ENCODE measurements around the gene MAML3. TPM values are rescaled to one million over a fixed set of nuclear protein-coding genes. Genes with fewer than 3 reads are reported as not detected.

MAML3 gene
- polyA plus RNA-seq, 12 donors, result 3.9 to 17.0 (median 4.6) TPM; not detected in 1

DNA sequence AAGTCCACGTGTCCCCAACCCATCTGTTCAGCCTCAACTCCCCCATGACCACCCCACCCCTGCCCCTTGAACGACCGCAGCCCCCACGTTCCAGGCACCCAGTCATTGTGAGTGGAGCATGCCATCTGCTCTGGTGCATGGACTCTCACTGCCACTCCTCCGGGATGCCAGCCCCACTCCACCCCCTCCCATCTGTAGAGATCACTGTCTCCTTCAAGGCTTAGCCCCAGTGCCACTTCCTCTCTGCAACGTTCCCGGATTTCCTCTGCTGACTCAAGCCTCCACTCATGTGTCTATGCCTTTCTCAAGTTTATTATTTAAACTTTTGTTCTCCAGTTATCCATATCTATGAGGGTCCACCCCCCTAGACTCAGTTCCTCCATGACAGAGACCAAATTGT, 54.0 kb downstream of the MAML3 start:
- DNase-seq, result no peak

DNA sequence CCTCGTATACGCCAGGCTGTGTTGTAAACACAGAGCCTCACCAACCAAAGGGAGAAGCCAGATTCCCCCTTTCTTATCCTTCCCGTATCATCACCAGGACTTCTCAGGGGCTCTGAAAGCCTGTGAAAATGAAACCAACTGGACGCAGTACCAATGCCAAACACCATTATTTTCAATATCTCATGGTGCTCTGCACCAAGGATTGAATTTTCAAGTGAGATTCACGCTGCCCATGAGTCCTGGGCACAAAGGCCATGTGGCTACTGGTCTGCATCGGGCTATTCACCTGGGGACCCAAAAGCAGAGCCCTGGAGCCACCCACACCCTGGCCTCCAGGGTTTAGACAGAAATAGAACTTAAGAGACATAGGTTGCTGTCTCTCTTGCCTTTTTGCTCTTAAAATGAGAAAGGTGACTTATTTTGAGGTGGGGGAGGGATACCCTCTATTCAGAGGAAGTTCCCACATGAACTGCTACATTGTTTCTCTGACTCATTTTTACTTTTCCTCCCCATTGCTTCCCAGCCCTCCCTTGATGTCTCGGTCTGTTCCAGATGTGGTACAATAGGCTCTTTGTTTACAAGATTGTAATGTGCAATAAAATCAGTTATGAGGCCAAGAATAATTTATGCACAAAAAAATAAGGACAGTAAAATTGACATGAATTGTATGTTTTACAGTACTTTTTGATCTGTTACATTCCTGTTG, 55.4 kb downstream of the MAML3 start:
- no peak for DNase-seq

DNA sequence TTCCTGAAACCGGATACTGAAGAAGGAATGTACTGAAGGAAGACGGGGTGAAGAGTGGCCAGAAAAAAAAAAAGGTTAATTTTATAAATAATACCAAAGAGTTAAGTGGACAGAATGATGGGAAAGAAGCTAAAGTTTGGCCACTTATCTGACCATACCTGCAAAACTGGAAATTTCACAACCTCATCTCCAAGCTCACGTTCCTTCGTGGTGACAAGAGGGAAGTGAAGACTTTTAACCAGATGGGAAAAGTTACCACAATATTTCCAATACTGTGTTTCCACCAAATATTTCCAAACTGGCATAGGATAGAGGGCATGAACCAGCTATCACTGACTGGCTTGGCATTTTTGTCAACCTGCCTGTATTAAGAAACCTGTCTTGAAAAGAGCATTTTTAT, 56.4 kb downstream of the MAML3 start:
- DNase-seq, result no peak

DNA sequence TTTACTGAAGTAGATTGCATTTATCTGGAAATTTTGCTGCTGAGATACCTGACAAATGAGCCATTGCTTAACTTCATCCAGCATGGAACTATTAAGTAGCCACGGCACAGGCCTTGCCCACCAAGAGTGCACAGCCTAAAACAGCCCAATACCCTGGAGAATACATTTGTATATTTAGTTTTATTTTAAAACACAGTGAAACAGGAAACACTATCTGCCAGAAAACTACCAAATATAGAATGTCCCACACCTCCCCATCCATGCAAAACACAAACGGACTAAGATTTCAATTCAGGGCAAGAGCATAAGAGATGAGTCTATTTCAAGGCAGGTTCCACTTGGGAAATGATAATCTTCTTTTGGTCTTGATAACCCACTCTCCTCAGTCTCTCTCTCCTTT, 57.1 kb downstream of the MAML3 start:
- no peak for DNase-seq

DNA sequence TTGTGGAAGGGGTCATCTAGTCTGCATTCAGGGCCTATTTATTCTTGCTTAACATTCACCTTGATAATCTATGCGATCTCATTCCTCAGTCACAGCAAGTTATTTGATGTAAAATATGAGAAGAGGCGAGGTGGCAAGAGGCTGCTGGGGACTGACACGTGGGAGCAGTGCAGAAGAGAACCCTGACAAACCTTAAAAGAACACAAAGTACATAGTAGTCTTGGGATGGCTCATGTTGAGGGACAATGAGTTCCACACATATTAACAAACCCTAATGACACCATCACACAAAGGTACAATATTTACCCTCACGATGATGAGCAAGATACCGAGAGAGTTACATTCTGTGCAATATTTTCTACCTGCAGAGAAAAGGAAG, 57.5 kb downstream of the MAML3 start:
- DNase-seq, result no peak

DNA sequence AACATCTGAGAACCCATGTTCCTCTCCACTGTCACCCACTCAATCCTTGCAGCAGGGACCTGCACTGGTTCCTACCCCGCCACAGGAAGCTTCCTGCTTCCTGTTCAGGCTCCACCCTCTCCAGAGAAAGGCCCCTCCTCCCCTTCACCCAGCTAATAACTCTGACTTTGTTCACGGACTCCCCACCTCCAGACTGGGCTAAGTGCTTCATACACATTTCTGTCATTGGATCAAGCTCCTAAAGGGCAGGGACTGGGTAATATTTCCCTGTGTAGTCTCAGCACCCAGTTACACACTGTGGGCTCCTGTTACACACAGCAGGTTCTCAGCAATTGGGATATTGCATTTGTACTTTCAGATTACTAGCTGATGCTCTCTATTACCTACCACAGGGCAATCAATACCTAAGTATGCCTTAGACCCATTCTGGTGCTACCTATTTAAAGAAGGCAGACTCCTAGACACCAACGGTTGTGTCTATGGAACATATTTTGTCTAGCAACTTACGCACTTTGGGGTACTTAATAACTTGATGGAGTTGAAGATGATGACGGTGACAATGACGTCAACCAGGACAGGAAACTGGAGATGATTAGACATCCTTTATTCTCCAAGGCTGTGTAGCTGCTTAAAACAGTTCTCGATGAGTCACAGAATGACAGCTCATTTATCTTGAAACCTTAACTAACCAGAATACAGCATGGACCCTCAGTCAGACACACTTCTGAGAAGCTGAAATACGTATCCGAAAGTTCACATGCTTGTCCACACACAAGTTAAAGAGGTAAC, 58.1 kb downstream of the MAML3 start:
- no peak for DNase-seq

DNA sequence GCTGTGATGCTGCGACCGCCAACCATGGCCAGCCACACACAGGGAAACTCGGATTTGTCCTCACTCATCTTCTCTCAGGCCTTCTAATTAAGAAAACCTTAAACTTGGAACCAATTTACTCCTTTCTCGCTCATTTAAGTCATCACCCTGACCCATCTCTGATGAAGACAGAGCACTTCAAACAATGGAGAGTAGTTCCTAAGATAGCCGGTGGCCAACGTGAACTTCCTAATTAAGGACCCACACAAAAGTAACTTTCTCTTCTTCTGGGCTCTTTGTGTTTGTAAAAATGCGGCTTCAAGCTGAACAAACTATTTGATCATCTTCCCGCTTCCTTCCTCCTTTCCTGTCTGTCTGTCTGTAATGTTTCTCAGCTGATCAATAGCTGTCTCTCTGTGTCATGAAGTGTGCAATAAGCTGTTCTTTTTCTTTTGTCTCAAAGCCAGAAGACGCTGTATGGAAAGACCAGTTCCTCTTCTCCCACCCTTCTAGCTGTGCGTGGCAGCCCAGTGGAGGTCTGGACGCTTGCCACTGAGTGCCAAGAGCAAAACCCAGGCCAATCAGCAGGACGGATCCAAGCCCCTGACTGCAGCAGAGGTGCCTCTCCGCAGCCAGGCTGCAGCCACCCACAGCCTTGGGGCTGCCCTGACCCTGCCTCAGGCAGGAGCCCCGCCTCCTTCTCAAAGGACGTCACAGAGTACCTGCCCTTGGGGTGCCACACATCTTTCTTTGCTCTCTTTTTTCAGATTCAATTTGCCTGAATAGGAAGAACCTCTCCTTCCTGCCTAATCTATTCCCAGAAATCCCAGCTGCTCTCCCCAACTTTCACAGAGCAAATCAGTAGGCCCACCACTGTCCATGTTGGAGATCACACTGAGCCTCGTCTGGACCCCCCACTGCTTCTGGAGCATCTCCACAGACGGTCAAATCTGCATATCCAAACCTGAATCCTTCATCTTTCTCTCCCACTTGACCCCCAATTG, 59.3 kb downstream of the MAML3 start:
- DNase-seq, result no peak

DNA sequence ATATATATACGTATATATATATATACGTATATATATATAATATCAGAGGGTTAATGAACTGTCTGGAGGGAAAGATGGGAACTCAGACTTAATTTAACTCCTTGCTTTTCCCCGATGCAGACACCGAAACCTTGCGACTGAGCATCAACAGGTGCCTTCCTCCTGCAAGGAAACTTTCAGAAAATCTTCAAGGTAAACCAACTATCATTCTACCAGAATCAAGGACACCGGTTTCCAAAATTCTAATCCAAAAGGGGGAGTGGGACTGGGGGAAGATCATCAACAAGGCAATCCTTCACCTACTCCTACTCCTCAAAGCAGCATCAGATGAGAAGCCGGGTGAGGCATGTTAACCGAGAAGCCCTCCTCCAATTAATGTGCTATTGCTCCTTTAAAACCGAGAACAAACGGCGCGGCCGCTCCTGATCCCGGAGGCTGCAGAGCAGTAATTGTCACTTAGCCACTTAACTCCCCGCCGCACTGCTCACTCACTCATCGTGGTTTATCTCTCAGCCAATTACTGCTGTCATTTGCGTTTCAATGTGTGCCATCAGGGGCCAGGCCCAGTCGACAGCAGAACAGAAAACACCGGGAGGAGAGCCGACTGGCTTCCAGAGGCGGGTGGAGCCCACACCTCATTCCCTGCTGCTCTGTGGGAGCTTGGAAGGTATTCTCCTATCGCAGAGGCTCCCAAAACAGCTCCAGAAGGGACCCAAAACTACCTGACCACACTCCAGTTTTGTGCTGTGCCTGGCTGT, 61.7 kb downstream of the MAML3 start:
- DNase-seq, result no peak

DNA sequence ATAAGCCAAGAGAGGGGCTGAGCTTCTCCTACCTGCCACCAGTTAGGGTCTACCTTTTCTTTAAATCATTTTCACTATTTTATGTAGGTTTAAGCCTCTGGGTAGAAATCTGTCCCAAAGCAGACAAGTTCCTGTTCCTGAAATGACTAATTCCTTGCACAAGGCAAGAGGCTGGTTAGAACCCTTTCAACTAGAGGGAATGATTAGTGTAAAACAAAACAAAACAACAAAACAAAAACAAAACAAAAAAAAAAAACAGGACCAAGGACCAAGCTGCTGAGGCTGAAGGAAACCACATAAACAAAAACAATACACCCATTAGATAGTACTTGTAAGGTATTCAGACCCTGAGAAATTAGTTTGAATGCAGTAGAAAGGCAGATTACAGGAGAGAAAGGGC, 62.7 kb downstream of the MAML3 start:
- no peak for DNase-seq

DNA sequence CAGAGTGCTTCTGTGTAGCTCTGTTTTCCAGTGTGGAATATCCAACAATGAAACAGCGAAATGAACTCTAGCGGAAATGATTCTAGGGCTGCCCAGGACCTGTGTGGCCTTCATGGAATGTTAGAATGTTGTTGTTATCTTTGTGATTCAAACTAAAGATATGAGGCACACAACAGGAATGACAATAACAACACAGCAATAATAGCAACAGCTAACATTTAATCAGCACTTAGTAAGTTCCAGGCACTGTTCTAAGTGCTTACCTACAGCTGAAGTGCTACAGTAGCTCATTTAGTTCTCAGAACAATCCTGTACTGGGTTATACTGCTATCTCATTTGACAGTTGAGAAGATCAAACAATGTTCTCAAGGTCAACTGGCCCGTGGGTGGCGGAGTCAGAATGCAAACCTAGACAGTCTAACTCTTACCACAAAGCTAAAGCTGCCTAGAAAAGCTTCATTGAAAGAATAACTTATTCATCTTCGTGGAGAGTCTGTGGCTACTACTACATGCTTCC, 63.7 kb downstream of the MAML3 start:
- no peak for DNase-seq

DNA sequence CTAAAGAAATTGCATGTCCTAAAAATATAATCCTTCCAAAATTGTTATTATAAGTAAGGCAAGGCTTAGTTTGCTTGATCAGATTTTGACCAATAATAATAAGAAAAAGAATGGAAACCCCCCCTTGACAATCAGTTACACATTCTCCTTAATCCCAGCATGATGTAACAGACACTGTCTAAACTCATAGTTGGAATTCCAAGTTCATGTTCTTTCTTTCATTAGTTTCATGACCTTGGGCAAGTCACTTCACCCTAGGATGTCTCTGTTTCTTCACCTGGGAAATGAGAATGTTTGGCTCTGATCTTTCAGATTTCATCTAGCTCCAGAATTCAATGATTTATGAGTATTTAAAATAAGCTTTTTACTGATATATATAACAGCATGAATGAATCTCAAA, 64.8 kb downstream of the MAML3 start:
- no peak for DNase-seq

DNA sequence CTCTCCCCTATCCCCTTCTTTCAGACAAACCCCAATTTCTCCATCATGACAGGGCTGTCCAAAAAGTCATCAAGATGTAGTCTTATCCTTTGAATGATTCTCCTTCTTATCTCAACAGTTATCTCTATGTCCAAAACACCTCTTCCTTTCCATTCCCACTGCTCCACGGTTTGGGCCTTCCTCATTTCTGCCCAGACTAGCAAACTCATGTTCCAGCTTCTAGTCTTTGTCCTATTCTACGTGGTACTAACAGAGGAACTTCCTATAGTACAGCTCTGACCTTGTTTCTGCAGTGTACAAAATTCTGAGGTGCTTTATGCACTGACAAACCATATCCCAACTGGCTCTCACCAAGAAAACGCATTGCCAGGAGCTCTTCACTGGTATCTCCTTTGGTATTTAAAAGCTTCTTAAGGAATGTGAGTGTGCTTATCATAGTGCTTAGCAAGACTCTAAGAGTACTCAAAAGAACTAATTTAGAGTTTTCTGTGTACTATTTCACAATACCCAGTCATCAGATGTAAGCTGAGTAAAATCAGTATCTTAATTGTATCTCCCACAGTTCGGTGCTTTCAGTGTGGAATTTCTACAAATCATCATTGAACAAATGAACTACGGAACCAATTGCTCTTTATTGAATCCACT, 65.5 kb downstream of the MAML3 start:
- no peak for DNase-seq

DNA sequence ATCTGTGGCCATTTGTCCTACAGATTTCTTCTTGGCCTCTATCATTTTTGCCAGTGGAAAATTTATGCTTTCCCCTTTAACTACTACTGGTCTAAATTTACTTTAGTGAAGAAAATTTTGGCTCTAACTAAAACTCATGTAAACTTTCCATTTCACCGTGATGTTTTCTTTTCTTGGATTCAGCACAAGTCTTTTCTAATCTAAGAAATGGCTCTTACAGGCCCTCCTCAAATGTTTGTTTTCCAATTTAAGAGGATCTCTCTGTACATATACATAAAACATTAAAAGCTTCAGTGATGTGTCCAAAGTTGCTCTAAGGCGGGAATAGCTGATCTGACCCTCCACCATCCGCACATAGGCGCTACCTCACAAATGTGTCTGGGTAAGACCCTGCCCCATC, 68.1 kb downstream of the MAML3 start:
- DNase-seq, result no peak

DNA sequence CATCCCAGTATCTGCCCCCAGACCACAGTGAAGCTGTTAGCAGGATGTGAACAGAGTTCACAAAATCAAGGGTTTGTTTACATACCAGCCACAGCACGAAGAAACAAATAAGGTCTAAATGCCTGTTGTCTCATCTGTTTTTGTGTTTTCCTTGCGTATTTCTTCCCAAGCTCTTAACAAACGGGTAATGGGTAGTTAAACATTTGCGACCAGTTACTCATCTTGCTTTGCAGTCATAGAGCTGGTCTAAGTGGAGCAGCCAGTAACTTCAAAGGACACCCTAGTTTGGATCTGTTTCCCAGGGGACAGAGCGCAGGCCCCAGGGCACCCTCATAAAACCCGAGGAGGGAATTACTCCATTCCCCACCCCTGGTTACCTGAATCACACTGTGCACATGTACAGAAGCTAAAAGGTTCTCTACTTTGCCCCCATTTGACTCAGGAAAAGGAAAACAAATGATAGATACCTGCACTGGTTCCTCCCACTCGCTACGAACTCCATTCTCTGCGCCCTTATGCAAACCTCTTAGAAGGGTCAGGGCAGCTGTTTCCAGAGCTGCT, 68.8 kb downstream of the MAML3 start:
- no peak for DNase-seq

DNA sequence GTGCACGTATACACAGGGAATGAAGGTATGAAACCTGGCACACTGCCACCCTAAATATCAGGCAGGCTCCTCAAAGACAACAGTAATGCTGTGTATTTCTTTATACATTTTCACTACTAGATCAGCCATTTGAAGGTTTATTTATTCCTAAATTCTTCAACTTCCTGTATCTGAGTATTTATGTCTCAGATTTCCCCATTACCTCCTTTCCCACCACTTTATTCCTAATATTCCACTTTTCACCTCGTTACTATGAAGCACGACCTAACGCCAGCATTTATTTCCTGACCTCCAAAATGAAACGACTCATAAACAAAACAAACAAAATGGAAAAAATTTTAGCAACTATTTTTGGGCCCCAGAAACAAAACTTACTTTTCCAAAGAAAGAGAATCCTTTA, 69.6 kb downstream of the MAML3 start:
- no peak for DNase-seq

DNA sequence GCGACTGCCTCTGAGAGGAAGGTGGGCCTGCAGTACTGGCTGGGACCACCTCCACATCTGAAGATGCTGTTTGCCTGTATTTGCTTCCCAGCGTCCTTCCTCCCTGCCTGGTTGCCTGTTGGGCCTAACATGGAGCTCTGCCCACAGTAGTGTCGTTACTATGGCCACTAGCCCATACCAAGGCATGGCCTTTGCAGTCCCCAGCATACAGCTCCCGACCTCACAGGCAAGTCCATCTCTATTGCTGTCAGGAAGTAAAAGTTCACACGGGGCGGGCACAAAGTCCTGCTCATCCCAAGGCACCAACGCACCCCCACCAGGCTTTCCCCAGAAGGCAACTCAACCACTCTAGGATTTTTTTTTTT, 71.6 kb downstream of the MAML3 start:
- no peak for DNase-seq

DNA sequence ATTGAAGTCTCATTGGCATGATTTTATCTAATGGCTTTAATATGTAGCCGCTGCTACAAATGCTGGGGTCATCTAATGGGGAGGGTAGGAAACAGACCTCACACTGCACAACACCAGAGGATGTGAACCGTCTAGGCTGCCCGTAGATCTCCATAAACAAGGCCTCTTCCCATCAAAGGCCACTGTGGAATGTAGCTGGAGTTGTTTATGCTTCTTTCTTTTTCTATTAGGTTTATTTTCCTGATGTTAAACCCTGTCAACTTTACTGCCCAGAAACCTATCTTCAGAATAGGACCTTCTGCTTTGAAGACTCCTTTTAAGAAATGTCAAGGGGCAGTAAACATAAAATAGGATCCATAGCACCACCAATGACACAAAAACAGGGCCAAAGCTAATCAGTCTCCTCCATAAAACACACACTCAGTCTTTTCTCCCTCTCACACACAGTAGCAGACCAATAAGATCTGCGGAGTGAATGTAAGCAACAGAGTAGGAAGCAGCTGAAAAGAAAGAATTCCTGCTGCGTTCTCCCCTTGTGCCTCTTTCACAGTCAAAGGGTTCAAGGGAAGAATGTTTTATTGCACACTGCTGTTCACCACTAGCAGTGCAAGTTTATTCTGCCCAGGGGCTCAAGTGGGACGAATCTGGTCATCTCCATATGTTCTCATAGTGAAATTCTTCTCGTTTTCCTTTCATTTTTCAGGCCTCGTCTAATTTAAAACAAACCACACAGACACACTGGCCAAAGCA, 72.2 kb downstream of the MAML3 start:
- no peak for DNase-seq

DNA sequence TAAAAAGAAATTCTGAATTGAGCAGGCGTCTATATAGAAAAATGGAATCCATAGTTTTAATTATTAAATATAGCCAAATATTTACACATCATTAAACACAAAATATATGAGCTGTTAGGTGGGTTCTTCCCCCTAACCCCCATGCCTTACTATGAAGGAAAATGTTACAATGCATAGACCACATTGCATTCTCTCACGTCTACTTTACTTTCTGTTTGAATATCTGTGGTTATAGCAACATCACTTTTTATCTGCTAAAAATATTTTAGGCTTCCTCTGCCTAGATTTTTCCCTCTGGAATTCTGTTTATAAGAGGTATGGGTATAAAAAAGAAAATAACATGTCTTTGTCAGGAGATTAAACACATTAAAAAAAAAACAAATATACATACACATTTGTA, 73.1 kb downstream of the MAML3 start:
- no peak for DNase-seq

DNA sequence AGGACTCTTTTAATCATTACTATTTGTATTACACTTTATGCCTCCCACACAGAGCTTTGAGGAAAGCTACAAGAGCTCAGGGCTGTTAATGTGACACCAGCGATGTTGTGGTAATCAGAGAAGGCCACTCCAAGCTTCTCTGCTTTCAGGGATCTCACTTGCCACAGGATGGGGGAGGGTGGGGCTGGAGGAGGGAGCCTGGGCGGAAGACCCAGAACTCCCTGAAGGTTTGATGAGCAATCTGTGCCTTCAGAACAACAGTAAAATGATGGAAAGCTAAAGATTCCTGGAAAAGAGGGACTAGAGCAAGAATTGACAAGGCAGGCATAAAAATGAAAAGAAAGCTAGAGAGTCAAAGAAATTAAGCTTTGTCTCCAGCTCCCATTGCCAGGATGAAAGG, 75.6 kb downstream of the MAML3 start:
- DNase-seq, result no peak

DNA sequence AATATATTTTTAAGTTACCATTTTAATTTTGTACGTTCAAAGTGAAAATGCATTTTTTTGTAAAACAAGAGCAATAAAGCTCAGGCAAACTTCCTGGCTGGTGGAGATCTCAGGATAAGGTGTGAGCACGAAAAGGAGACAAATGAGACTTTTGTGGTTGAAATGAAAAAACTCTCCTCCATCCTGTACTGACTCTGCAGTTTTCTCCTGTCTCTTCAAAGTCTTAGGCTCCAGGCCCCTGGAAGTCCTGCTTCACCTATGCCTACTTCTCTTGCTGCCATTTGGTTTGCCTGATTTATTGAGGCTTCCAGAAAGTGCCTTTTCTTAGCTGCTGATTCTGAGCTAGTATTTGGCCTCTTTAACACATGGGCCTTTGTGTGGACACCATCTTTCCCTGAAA, 77.7 kb downstream of the MAML3 start:
- no peak for DNase-seq

Measured in muscle of arm (tissue), 12 donors.